Parathyroid adenoma (tissue), 2 donors: ENCODE measurements around the gene NDC80.

Source experiments
- H2AFZ ChIP-seq: fragments of 300-600 bp; sonication (generic); one replicate; pipeline ENCODE4 v1.7.0; 2017; ENCODE audit warnings: antibody characterized with exemption, mild to moderate bottlenecking
- H3K27ac ChIP-seq: fragments of 300-600 bp; sonication (generic); one replicate; pipeline ENCODE4 v1.7.0; 2017
- H3K27me3 ChIP-seq: fragments of 300-600 bp; sonication (generic); one replicate; pipeline ENCODE4 v1.7.0; 2017; ENCODE audit warnings: low read length; ENCODE audit not compliant: control insufficient read depth, insufficient read depth
- H3K36me3 ChIP-seq: fragments of 300-600 bp; sonication (generic); one replicate; pipeline ENCODE4 v1.7.0; 2017; ENCODE audit warnings: low read length; ENCODE audit not compliant: control insufficient read depth, insufficient read depth
- H3K4me1 ChIP-seq: fragments of 300-600 bp; sonication (generic); one replicate; pipeline ENCODE4 v1.7.0; 2017; ENCODE audit warnings: control low read depth
- H3K4me2 ChIP-seq: fragments of 300-600 bp; sonication (generic); one replicate; pipeline ENCODE4 v1.7.0; 2017; ENCODE audit warnings: low read length
- H3K4me3 ChIP-seq: fragments of 300-600 bp; sonication (generic); one replicate; pipeline ENCODE4 v1.7.0; 2017; ENCODE audit warnings: low read depth, low read length
- H3K79me2 ChIP-seq: fragments of 300-600 bp; sonication (generic); one replicate; pipeline ENCODE4 v1.7.0; 2017; ENCODE audit warnings: control low read depth
- H3K9ac ChIP-seq: fragments of 300-600 bp; sonication (generic); one replicate; pipeline ENCODE4 v1.7.0; 2017; ENCODE audit warnings: mild to moderate bottlenecking
- H3K9me3 ChIP-seq: fragments of 300-600 bp; sonication (generic); one replicate; pipeline ENCODE4 v1.7.0; 2017; ENCODE audit warnings: low read length; ENCODE audit not compliant: control insufficient read depth
- TF ChIP-seq, protein P1 (sequence below): fragments of 300-600 bp; sonication (generic); IDR thresholded peaks from one replicate; pipeline ENCODE4 v1.7.0; 2017; ENCODE audit warnings: antibody characterized with exemption, mild to moderate bottlenecking
- donor health status: primary hyperparathyroidism.

Gene NDC80

DNA sequence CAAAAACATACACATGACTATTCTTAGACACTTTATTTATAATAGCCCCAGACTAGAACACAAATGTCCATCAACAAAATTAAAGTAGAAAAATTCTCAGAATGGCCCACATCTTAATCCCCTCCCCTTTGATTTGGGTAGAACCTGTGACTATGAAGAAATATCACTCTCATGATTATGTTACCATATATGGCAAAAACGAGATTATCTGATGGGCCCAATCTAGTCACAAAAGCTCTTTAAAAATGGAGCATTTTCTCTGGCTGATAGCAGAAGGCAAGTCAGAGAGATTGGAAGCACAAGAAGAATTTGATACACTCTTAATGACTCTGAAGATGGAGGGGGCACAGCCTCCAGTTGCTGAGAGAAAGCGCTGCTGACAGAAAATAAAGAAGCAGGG, 39.6 kb upstream of the NDC80 start:
- Histone ChIP-seq H3K9ac (no peak overlapping the region), H3K9me3 (no peaks in the 10 kb centered on the region)
- TF ChIP-seq, protein P1, sequence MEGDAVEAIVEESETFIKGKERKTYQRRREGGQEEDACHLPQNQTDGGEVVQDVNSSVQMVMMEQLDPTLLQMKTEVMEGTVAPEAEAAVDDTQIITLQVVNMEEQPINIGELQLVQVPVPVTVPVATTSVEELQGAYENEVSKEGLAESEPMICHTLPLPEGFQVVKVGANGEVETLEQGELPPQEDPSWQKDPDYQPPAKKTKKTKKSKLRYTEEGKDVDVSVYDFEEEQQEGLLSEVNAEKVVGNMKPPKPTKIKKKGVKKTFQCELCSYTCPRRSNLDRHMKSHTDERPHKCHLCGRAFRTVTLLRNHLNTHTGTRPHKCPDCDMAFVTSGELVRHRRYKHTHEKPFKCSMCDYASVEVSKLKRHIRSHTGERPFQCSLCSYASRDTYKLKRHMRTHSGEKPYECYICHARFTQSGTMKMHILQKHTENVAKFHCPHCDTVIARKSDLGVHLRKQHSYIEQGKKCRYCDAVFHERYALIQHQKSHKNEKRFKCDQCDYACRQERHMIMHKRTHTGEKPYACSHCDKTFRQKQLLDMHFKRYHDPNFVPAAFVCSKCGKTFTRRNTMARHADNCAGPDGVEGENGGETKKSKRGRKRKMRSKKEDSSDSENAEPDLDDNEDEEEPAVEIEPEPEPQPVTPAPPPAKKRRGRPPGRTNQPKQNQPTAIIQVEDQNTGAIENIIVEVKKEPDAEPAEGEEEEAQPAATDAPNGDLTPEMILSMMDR: no peak

DNA sequence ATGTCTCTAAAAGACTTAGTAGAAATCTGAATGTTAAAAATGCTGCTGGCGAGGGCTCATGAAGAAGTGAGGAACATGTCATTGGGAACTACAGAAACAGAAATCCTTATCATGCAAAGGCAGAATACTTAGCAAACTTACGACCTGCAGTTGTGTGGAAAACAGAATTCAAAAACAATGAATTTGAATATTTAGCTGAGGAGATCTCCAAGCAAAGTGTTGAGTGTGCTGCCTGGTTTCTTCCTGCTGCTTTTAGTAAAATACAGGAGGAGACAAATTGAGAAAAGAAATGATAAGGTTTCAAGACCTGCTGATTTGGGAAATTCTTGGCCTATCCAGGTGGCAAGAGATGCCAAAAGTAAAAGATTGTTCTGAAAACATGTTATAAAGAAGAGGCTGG, 38.6 kb upstream of the NDC80 start:
- no peak overlapping the region for H3K4me3 ChIP-seq
- no peaks in the 10 kb centered on the region for H3K9me3 ChIP-seq
- no peaks in the 10 kb centered on the region for H3K27me3 ChIP-seq
- no peak overlapping the region for H3K27ac ChIP-seq
- no peaks in the 10 kb centered on the region for H3K4me1 ChIP-seq
- no peak overlapping the region for H2AFZ ChIP-seq
- H3K79me2 ChIP-seq: no peaks in the 10 kb centered on the region
- H3K36me3 ChIP-seq: no peaks in the 10 kb centered on the region
- TF ChIP-seq, protein P1: no peak
- H3K4me2 ChIP-seq: no peak overlapping the region
- no peak overlapping the region for H3K9ac ChIP-seq

More for the DNA sequence above, 39.6 kb upstream of the NDC80 start:
- Histone ChIP-seq H2AFZ (no peak overlapping the region), H3K27ac (no peak overlapping the region), H3K79me2 (no peaks in the 10 kb centered on the region), H3K4me3 (no peak overlapping the region), H3K4me2 (no peak overlapping the region), H3K4me1 (no peaks in the 10 kb centered on the region), H3K36me3 (no peaks in the 10 kb centered on the region), H3K27me3 (no peaks in the 10 kb centered on the region)

DNA sequence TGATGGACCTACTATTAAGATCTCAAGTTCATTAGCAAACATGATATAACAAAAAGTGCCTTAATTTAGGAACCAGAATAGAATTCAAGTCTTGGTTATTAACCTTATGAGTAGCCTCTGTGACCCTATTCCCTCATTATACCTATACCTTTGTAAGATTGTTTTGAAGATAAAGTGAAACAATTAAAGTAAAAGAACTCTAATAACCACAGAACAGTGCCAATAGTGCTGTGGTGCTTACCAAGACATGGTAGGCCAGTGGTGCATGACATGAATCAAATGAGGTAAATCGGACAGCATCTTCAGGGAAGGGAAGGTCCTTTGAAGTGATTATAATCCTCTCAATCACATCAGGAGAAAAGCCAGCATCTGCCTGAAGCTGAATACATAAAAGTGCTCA, 36.5 kb upstream of the NDC80 start:
- Histone ChIP-seq H3K27ac (no peak overlapping the region), H3K79me2 (no peaks in the 10 kb centered on the region), H3K4me2 (no peak overlapping the region), H3K9me3 (no peaks in the 10 kb centered on the region), H3K27me3 (no peaks in the 10 kb centered on the region), H2AFZ (no peak overlapping the region), H3K4me3 (no peak overlapping the region), H3K36me3 (no peaks in the 10 kb centered on the region), H3K4me1 (no peaks in the 10 kb centered on the region), H3K9ac (no peak overlapping the region)
- TF ChIP-seq, protein P1: no peak

DNA sequence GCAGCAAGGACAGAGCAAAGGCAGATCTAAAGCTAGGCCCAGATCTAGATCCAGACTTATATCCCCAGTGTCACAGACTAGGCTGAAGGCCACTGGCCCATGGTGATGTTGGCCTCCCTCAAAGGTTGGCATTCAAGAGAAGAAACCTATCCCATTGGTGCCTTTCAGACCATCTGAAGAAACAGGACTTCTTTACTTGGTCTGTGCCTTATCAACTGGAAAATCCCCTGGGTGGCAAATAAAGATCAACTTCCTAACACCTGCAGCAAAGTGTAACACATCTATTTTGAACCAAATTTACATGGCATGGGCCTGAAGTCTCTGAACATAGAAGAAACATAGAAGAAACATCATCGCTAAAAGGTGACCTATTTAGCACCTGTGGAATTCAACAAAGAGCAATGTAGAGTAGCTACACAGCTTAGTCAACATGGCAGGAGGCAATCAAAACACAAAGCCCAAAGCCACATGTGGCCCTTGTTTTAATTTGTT, 35.9 kb upstream of the NDC80 start:
- no peaks in the 10 kb centered on the region for H3K9me3 ChIP-seq
- H3K79me2 ChIP-seq: no peaks in the 10 kb centered on the region
- H3K4me1 ChIP-seq: no peaks in the 10 kb centered on the region
- H3K36me3 ChIP-seq: no peaks in the 10 kb centered on the region
- no peak overlapping the region for H2AFZ ChIP-seq
- H3K27ac ChIP-seq: no peak overlapping the region
- no peak overlapping the region for H3K4me3 ChIP-seq
- H3K4me2 ChIP-seq: no peak overlapping the region
- TF ChIP-seq, protein P1: no peak
- no peak overlapping the region for H3K9ac ChIP-seq
- no peaks in the 10 kb centered on the region for H3K27me3 ChIP-seq

DNA sequence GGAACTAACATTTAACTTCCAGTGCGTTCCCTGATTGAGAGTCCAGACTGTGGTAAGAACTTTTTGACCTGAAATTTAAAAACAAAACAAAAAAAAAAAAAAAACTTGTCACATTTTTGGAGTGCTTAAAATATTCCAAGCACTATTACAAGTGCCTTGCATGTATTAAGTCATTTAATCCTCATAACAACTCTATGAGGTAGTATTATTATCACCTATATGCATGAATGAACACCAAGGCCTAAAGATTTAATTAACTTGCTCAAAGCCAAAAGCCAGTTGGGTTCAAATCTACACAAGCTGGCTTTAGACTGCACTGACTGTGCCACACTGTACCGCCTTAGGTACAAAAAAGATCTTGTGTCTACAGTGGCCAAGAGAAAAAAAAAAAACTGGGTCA, 35.3 kb upstream of the NDC80 start:
- no peak overlapping the region for H3K4me3 ChIP-seq
- no peak overlapping the region for H3K27ac ChIP-seq
- H3K27me3 ChIP-seq: no peaks in the 10 kb centered on the region
- no peak overlapping the region for H3K4me2 ChIP-seq
- H3K36me3 ChIP-seq: no peaks in the 10 kb centered on the region
- H3K4me1 ChIP-seq: no peaks in the 10 kb centered on the region
- no peaks in the 10 kb centered on the region for H3K79me2 ChIP-seq
- H3K9ac ChIP-seq: no peak overlapping the region
- H2AFZ ChIP-seq: no peak overlapping the region
- H3K9me3 ChIP-seq: no peaks in the 10 kb centered on the region
- TF ChIP-seq, protein P1: no peak
